Stimulated activated CD4-positive, alpha-beta T cell treated with anti-CD3 and anti-CD28 coated beads, TNF-alpha, amount 100 ng/mL, for 1 hour (primary cell): ENCODE results near the gene FOXR1.
A peak's percentile ranks its signal among the peaks of the same experiment; 100 is the strongest.

Experiments used
- DNase-seq, 3 donors: peaks; one replicate each; pipeline ENCODE4 v3.0.0-alpha.2; 2020; ENCODE audit warnings: low read depth in 3 of 3, low spot score in 1 of 3

FOXR1 gene

GRCh38 chr11:118971646-118972045 is at the start of gene FOXR1:
TSS of gene FOXR1 (plus strand) at chr11:118971761. CDS start at chr11:118971932, 171 bp downstream.
- no peak for DNase-seq

- no peak for DNase-seq
Measured at GRCh38 chr11:118921929-118922744, 49.4 kb upstream of the FOXR1 start.

GRCh38 chr11:118922745-118923627 is 48.6 kb upstream of the FOXR1 start:
- DNase-seq, result no peak

GRCh38 chr11:118923721-118924587 is 47.6 kb upstream of the FOXR1 start:
- no peak for DNase-seq

- DNase-seq, result no peak
Measured at GRCh38 chr11:118924591-118925585, 46.7 kb upstream of the FOXR1 start.

GRCh38 chr11:118927554-118928100 is 43.9 kb upstream of the FOXR1 start:
- DNase-seq, result no peak

GRCh38 chr11:118928101-118928869 is 43.3 kb upstream of the FOXR1 start:
- DNase-seq, result peak; percentile 83 to 93 (median 87)

GRCh38 chr11:118928870-118929500 is 42.6 kb upstream of the FOXR1 start:
- no peak for DNase-seq

GRCh38 chr11:118929501-118930093 is 42.0 kb upstream of the FOXR1 start:
- peak in 1 of 3 donors; percentile 59 for DNase-seq

GRCh38 chr11:118930094-118930712 is 41.4 kb upstream of the FOXR1 start:
- peak in 2 of 3 donors; percentile 73 to 85 for DNase-seq

GRCh38 chr11:118931571-118931970 is 40.0 kb upstream of the FOXR1 start:
- DNase-seq, result no peak

GRCh38 chr11:118933486-118933885 is 38.1 kb upstream of the FOXR1 start:
- DNase-seq, result no peak

- no peak for DNase-seq
Measured at GRCh38 chr11:118935376-118935775, 36.2 kb upstream of the FOXR1 start.

GRCh38 chr11:118938491-118939403 is 32.8 kb upstream of the FOXR1 start:
- no peak for DNase-seq

GRCh38 chr11:118939404-118939915 is 32.1 kb upstream of the FOXR1 start:
- no peak for DNase-seq

GRCh38 chr11:118939953-118940598 is 31.5 kb upstream of the FOXR1 start:
- no peak for DNase-seq
